ENCODE data around the gene SLC43A1.
"Not testable (repeated sequence)": the region's sequence is repeated elsewhere in the genome, so short reads cannot be mapped to it uniquely, and the experiment has no call there.

SLC43A1 gene

GRCh38 chr11:57546451-57546850 lies 30.9 kb upstream of the SLC43A1 start:
- H3K4me3 ChIP-seq (ENCODE audit: insufficient read depth, low read depth, low read length), result no peak overlapping the region
- peaks cover 3% of the 10 kb centered on the region for H3K4me1 ChIP-seq (ENCODE audit: control insufficient read depth, insufficient read depth, low read length)
- no peaks in the 10 kb centered on the region for H3K27me3 ChIP-seq (ENCODE audit: control insufficient read depth, insufficient read depth, low read length, poor library complexity, severe bottlenecking)
- H3K36me3 ChIP-seq (ENCODE audit: control insufficient read depth, insufficient read depth, low read length), result peaks cover 8% of the 10 kb centered on the region
- H3K27ac ChIP-seq (ENCODE audit: insufficient read depth, low read depth, low read length, poor library complexity, severe bottlenecking), result no peak overlapping the region
- no peaks in the 10 kb centered on the region for H3K9me3 ChIP-seq (ENCODE audit: control insufficient read depth, low read length)
- WGBS, 2 experiments, result 97 to 98% methylated on average over 7 of the region's 7 CpGs

DNA sequence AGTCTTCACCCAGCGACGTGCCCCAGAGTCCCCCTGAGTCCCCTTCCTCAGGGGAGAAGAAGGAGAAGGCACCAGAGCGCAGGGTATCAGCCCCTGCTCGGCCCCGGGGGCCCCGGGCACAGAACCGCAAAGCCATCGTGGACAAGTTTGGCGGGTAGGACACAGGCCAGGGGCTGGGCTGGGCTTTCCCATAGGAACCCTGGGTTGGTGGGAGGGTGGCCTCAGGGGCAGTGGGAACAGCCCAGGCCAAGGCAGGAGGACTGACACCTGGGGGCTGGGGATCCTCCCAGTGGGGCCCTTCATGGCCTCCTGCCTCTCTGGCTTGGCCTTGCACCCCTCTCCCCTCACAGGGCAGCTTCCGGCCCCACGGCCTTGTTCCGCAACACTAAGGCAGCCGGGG lies 30.4 kb upstream of the SLC43A1 start:
- Histone ChIP-seq H3K27ac (ENCODE audit: insufficient read depth, low read depth, low read length, poor library complexity, severe bottlenecking) (no peak overlapping the region), H3K9me3 (ENCODE audit: control insufficient read depth, low read length) (no peaks in the 10 kb centered on the region), H3K36me3 (ENCODE audit: control insufficient read depth, insufficient read depth, low read length) (peaks cover 8% of the 10 kb centered on the region), H3K4me3 (ENCODE audit: insufficient read depth, low read depth, low read length) (no peak overlapping the region), H3K4me1 (ENCODE audit: control insufficient read depth, insufficient read depth, low read length) (peaks cover 3% of the 10 kb centered on the region), H3K27me3 (ENCODE audit: control insufficient read depth, insufficient read depth, low read length, poor library complexity, severe bottlenecking) (no peaks in the 10 kb centered on the region)
- WGBS, 2 experiments, result 92 to 95% methylated on average over 13 of the region's 13 CpGs

GRCh38 chr11:57544566-57544965 lies 29.1 kb upstream of the SLC43A1 start:
- WGBS, 2 experiments, result 94 to 95% methylated on average over 6 of the region's 6 CpGs
- H3K4me1 ChIP-seq (ENCODE audit: control insufficient read depth, insufficient read depth, low read length), result peaks cover 3% of the 10 kb centered on the region
- H3K9me3 ChIP-seq (ENCODE audit: control insufficient read depth, low read length), result no peaks in the 10 kb centered on the region
- H3K4me3 ChIP-seq (ENCODE audit: insufficient read depth, low read depth, low read length), result no peak overlapping the region
- H3K27ac ChIP-seq (ENCODE audit: insufficient read depth, low read depth, low read length, poor library complexity, severe bottlenecking), result no peak overlapping the region
- H3K36me3 ChIP-seq (ENCODE audit: control insufficient read depth, insufficient read depth, low read length), result no peaks in the 10 kb centered on the region
- H3K27me3 ChIP-seq (ENCODE audit: control insufficient read depth, insufficient read depth, low read length, poor library complexity, severe bottlenecking), result no peaks in the 10 kb centered on the region

GRCh38 chr11:57543593-57543992 lies 28.1 kb upstream of the SLC43A1 start:
- Histone ChIP-seq H3K27ac (ENCODE audit: insufficient read depth, low read depth, low read length, poor library complexity, severe bottlenecking) (no peak overlapping the region), H3K4me3 (ENCODE audit: insufficient read depth, low read depth, low read length) (no peak overlapping the region), H3K27me3 (ENCODE audit: control insufficient read depth, insufficient read depth, low read length, poor library complexity, severe bottlenecking) (no peaks in the 10 kb centered on the region), H3K4me1 (ENCODE audit: control insufficient read depth, insufficient read depth, low read length) (peaks cover 3% of the 10 kb centered on the region), H3K9me3 (ENCODE audit: control insufficient read depth, low read length) (no peaks in the 10 kb centered on the region), H3K36me3 (ENCODE audit: control insufficient read depth, insufficient read depth, low read length) (no peaks in the 10 kb centered on the region)
- WGBS, 2 experiments, result 72 to 74% methylated on average over 6 of the region's 6 CpGs

GRCh38 chr11:57542582-57542981 lies 27.1 kb upstream of the SLC43A1 start:
- 40 to 41% methylated on average over 4 of the region's 4 CpGs for WGBS, 2 experiments
- H3K4me1 ChIP-seq (ENCODE audit: control insufficient read depth, insufficient read depth, low read length), result peaks cover 9% of the 10 kb centered on the region
- no peaks in the 10 kb centered on the region for H3K9me3 ChIP-seq (ENCODE audit: control insufficient read depth, low read length)
- H3K36me3 ChIP-seq (ENCODE audit: control insufficient read depth, insufficient read depth, low read length), result no peaks in the 10 kb centered on the region
- no peak overlapping the region for H3K4me3 ChIP-seq (ENCODE audit: insufficient read depth, low read depth, low read length)
- H3K27ac ChIP-seq (ENCODE audit: insufficient read depth, low read depth, low read length, poor library complexity, severe bottlenecking), result no peak overlapping the region
- H3K27me3 ChIP-seq (ENCODE audit: control insufficient read depth, insufficient read depth, low read length, poor library complexity, severe bottlenecking), result no peaks in the 10 kb centered on the region

DNA sequence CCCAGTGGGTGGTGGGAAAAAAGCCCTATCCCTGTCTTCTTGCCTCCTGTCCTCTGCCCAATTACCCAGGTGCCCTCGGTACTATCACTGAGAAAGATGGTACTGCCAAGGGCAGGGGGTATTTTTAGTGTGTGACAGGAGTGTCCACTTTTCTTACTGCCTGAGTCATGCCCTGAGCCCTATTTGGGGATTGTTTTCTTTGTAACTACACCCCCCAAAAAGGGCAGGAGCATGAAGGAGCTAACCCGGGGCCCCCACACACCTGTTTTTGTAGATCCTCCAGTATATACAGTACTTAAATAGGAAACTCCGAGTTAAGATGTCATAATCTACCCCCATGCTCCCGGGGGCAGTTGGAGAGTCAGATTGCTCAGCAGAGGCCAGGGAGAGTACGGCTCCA lies 25.7 kb upstream of the SLC43A1 start:
- no peaks in the 10 kb centered on the region for H3K9me3 ChIP-seq (ENCODE audit: control insufficient read depth, low read length)
- WGBS, 2 experiments, result 93% methylated on average over 5 of the region's 5 CpGs
- no peak overlapping the region for H3K4me3 ChIP-seq (ENCODE audit: insufficient read depth, low read depth, low read length)
- no peaks in the 10 kb centered on the region for H3K36me3 ChIP-seq (ENCODE audit: control insufficient read depth, insufficient read depth, low read length)
- H3K27me3 ChIP-seq (ENCODE audit: control insufficient read depth, insufficient read depth, low read length, poor library complexity, severe bottlenecking), result no peaks in the 10 kb centered on the region
- H3K27ac ChIP-seq (ENCODE audit: insufficient read depth, low read depth, low read length, poor library complexity, severe bottlenecking), result no peak overlapping the region
- peaks cover 17% of the 10 kb centered on the region for H3K4me1 ChIP-seq (ENCODE audit: control insufficient read depth, insufficient read depth, low read length)

DNA sequence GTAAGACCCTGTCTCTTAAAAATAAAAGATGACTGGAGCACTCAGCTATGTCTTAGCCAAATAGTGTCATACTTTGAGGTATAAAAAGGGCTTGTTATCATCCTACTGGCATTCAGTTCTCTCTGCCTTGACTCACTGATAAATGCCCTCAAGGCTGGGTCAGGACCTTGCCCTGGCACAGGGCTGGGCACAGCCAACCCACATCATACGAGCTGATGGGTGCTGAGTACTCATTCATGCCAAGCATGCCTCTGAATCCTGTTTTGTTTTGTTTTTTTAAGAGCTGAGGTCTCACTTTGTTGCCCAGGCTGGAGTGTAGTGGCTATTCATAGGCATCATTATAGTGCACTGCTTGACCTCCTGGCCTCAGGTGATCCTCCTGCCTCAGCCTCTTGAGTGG lies 23.8 kb upstream of the SLC43A1 start:
- 86 to 93% methylated on average over 1 of the region's 1 CpG for WGBS, 2 experiments
- no peaks in the 10 kb centered on the region for H3K27me3 ChIP-seq (ENCODE audit: control insufficient read depth, insufficient read depth, low read length, poor library complexity, severe bottlenecking)

DNA sequence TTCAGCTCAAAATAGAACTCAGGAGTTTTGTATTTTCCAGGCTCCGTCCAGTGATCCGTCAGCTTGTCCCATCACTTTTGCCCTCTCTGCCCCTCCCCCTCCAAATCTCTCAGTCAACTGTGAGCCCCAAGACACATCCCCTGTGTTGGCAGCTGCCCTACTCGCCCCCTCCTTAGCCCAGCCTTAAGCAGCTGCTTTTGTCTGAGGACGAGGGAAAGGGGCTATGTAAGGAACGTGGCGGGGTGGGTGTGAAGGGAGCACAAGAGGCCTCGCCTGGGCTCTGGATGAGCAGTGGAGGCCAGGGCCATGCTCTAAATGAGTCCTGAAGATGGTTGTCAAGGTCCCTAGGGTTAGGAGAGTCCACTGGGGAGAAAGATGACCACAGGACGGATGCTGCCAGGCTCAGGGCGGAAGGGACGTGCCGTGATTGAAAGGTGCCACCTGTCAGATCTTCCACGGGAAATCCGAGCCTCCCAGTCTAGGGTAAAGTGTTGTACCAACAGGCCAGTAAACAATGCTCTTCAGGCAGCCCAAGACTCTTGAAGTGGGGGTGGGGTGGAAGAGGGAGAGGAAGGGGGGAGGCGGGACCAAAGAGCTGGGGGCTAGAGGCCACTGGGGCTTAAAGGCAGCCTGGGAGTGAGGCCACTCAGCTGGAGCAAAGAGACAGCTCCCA lies 21.6 kb upstream of the SLC43A1 start, which contains the start of gene SMTNL1:
SMTNL1 (plus strand) TSS at position 649 of the 673 bp plus-strand sequence. CDS start 5,048 bp downstream, outside the sequence.
- Histone ChIP-seq H3K27ac (ENCODE audit: insufficient read depth, low read depth, low read length, poor library complexity, severe bottlenecking) (peak within 1 kb of the TSS; percentile 16), H3K4me1 (ENCODE audit: control insufficient read depth, insufficient read depth, low read length) (peaks cover 17% of the 10 kb centered on the region)
- 51% methylated on average over 14 of the region's 14 CpGs for WGBS, 2 experiments

More for the DNA sequence above, 23.8 kb upstream of the SLC43A1 start:
- Histone ChIP-seq H3K27ac (ENCODE audit: insufficient read depth, low read depth, low read length, poor library complexity, severe bottlenecking) (no peak overlapping the region), H3K9me3 (ENCODE audit: control insufficient read depth, low read length) (no peaks in the 10 kb centered on the region), H3K4me1 (ENCODE audit: control insufficient read depth, insufficient read depth, low read length) (peaks cover 17% of the 10 kb centered on the region), H3K36me3 (ENCODE audit: control insufficient read depth, insufficient read depth, low read length) (no peaks in the 10 kb centered on the region), H3K4me3 (ENCODE audit: insufficient read depth, low read depth, low read length) (no peak overlapping the region)

DNA sequence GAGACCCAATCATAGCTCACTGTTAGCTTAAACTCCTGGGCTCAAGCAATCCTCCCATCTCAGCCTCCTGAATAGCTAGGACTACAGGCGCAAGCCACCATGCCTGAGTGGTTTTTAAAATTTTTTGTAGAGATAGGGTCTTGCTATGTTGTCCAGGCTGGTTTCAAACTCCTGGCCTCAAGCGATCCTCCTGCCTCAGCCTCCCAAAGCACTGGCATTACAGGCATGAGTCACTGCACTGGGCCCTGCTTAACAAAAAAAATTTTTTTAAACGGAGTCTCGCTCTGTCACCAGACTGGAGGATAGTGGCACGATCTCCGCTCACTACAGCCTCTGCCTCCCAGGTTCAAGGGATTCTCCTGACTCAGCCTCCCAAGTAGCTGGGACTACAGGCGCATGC lies 18.9 kb upstream of the SLC43A1 start:
- 94% methylated on average over 6 to 7 of the region's 7 CpGs for WGBS, 2 experiments
- peaks cover 22% of the 10 kb centered on the region for H3K4me1 ChIP-seq (ENCODE audit: control insufficient read depth, insufficient read depth, low read length)
- not testable (repeated sequence) for H3K27ac ChIP-seq (ENCODE audit: insufficient read depth, low read depth, low read length, poor library complexity, severe bottlenecking); H3K9me3 ChIP-seq (ENCODE audit: control insufficient read depth, low read length); H3K4me3 ChIP-seq (ENCODE audit: insufficient read depth, low read depth, low read length); H3K27me3 ChIP-seq (ENCODE audit: control insufficient read depth, insufficient read depth, low read length, poor library complexity, severe bottlenecking); H3K36me3 ChIP-seq (ENCODE audit: control insufficient read depth, insufficient read depth, low read length)

More for the DNA sequence above, 21.6 kb upstream of the SLC43A1 start, which contains the start of gene SMTNL1:
- Histone ChIP-seq H3K36me3 (ENCODE audit: control insufficient read depth, insufficient read depth, low read length) (no peaks in the 10 kb centered on the region), H3K9me3 (ENCODE audit: control insufficient read depth, low read length) (no peaks in the 10 kb centered on the region), H3K27me3 (ENCODE audit: control insufficient read depth, insufficient read depth, low read length, poor library complexity, severe bottlenecking) (peaks cover under 1% of the 10 kb centered on the region), H3K4me3 (ENCODE audit: insufficient read depth, low read depth, low read length) (peak within 1 kb of the TSS; percentile 1)

DNA sequence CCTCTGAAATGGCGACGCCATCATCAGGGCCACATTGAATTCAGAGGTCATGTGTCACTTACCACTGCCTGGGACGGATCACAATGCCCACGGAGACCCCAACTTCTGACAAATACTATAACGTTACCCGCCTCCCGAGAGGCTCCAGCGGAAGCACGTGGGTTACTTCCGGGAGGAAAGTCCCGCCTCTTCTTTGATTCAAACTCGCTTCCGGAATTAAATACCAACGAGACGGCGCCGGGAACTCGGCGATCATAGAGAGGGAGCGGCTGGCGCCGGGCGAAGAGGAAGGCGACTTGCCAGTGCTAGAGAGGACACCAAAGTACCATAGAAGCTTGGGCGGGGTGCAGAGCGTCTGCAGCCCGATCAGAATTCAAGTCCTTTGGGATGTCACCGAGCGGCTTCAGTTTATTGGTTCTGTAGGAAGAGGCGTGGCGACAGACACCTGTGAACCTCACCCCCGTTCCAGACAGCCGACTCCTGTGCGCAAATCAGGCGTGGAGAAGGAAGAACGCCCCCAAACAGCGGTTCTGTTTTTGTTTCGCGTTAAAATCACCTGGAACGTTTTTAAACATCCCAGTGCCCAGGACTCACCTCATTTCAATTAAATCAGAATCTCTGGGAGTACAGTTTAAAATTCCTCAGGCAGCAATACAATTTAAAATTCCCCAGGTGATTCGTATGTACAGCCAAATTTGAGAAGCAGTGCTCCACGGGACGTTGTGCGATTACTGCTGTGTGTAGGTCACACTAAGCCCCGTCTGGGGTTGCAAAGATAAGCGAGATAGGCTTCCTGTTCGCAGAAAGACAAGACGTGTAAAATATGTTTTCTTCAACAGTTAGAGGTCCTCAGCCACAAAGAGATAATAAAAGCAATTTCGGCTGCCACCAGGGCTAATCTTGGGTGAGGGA lies 15.3 kb upstream of the SLC43A1 start, which contains the start of gene TIMM10:
TIMM10 (minus strand) TSS at position 159 of the 912 bp plus-strand sequence. CDS start 565 bp downstream, outside the sequence.
- no peaks in the 10 kb centered on the region for H3K36me3 ChIP-seq (ENCODE audit: control insufficient read depth, insufficient read depth, low read length)
- H3K27ac ChIP-seq (ENCODE audit: insufficient read depth, low read depth, low read length, poor library complexity, severe bottlenecking), result no peak within 1 kb of the TSS
- H3K4me3 ChIP-seq (ENCODE audit: insufficient read depth, low read depth, low read length), result peak within 1 kb of the TSS; percentile 62
- no peaks in the 10 kb centered on the region for H3K9me3 ChIP-seq (ENCODE audit: control insufficient read depth, low read length)
- H3K4me1 ChIP-seq (ENCODE audit: control insufficient read depth, insufficient read depth, low read length), result peaks cover 5% of the 10 kb centered on the region
- WGBS, 2 experiments, result 1% methylated on average over 49 of the region's 49 CpGs
- peaks cover 3% of the 10 kb centered on the region for H3K27me3 ChIP-seq (ENCODE audit: control insufficient read depth, insufficient read depth, low read length, poor library complexity, severe bottlenecking)

All from ectodermal cell (in vitro differentiated cells).